Renal pelvis (tissue), 12 donors: ENCODE data around the gene HDGFL2. TPM values are rescaled to one million over a fixed set of nuclear protein-coding genes. Genes with fewer than 3 reads are reported as not detected.

Experiments
- DNase-seq: peaks from one replicate; pipeline ENCODE4 v3.0.0-alpha.2; 2013
- long read RNA-seq, 16 experiments: transcript quantifications; one replicate each; lab custom pipeline, GENCODE V29; 2026
- polyA plus RNA-seq, 3 donors: library from polyadenylated mRNA; unstranded; fragments of 120-200 nt; gene quantifications; one replicate each; pipeline ENCODE4 v1.2.1, GENCODE V29; 2013; ENCODE audit not compliant: insufficient read length in 3 of 3

The HDGFL2 gene
- polyA plus RNA-seq = 100 to 1,000 TPM in 1 of 3 donors, 10 to 100 TPM in 2; 89.2 to 106 (median 90.7) TPM
- long read RNA-seq, donor 1, transcript HDGFL2-210 (16 exons, 2,255 nt) = minor isoform, 5 of 35 reads
- long read RNA-seq, donor 1, transcript HDGFL2-208 (16 exons, 2,281 nt) = major isoform, 19 of 35 reads
- long read RNA-seq, donor 1, partial matches to known transcripts = 9 of 35 reads
- long read RNA-seq, donor 1, other reads (novel, unspliced or antisense) = 0 of 35 reads
- long read RNA-seq, donor 2, transcript HDGFL2-208 (16 exons, 2,281 nt) = major isoform, 15 of 41 reads
- long read RNA-seq, donor 2, transcript HDGFL2-210 (16 exons, 2,255 nt) = minor isoform, 6 of 41 reads
- long read RNA-seq, donor 2, partial matches to known transcripts = 20 of 41 reads
- long read RNA-seq, donor 2, other reads (novel, unspliced or antisense) = 0 of 41 reads
- long read RNA-seq, donor 3, transcript HDGFL2-208 (16 exons, 2,281 nt) = major isoform, 15 of 25 reads
- long read RNA-seq, donor 3, partial matches to known transcripts = 7 of 25 reads
- long read RNA-seq, donor 3, other reads (novel, unspliced or antisense) = 0 of 25 reads
- long read RNA-seq, donor 4, transcript HDGFL2-210 (16 exons, 2,255 nt) = minor isoform, 5 of 39 reads
- long read RNA-seq, donor 4, transcript HDGFL2-208 (16 exons, 2,281 nt) = major isoform, 20 of 39 reads
- long read RNA-seq, donor 4, partial matches to known transcripts = 14 of 39 reads
- long read RNA-seq, donor 4, other reads (novel, unspliced or antisense) = 0 of 39 reads
- long read RNA-seq, donor 5, transcript HDGFL2-208 (16 exons, 2,281 nt) = major isoform, 5 of 8 reads
- long read RNA-seq, donor 5, partial matches to known transcripts = 0 of 8 reads
- long read RNA-seq, donor 5, other reads (novel, unspliced or antisense) = 0 of 8 reads
- long read RNA-seq, donor 6, transcript HDGFL2-208 (16 exons, 2,281 nt) = major isoform, 7 of 23 reads
- long read RNA-seq, donor 6, transcript HDGFL2-210 (16 exons, 2,255 nt) = minor isoform, 5 of 23 reads
- long read RNA-seq, donor 6, partial matches to known transcripts = 11 of 23 reads
- long read RNA-seq, donor 6, other reads (novel, unspliced or antisense) = 0 of 23 reads
- long read RNA-seq, donor 7, transcript HDGFL2-208 (16 exons, 2,281 nt) = major isoform, 9 of 57 reads
- long read RNA-seq, donor 7, partial matches to known transcripts = 44 of 57 reads
- long read RNA-seq, donor 7, other reads (novel, unspliced or antisense) = 0 of 57 reads
- long read RNA-seq, donor 8, partial matches to known transcripts = 12 of 16 reads
- long read RNA-seq, donor 8, other reads (novel, unspliced or antisense) = 0 of 16 reads
- long read RNA-seq, donor 9, transcript HDGFL2-210 (16 exons, 2,255 nt) = minor isoform, 5 of 46 reads
- long read RNA-seq, donor 9, transcript HDGFL2-208 (16 exons, 2,281 nt) = major isoform, 17 of 46 reads
- long read RNA-seq, donor 9, partial matches to known transcripts = 24 of 46 reads
- long read RNA-seq, donor 9, other reads (novel, unspliced or antisense) = 0 of 46 reads
- long read RNA-seq, donor 10, transcript HDGFL2-208 (16 exons, 2,281 nt) = major isoform, 9 of 25 reads
- long read RNA-seq, donor 10, partial matches to known transcripts = 12 of 25 reads
- long read RNA-seq, donor 10, other reads (novel, unspliced or antisense) = 0 of 25 reads
- long read RNA-seq, donor 11, transcript HDGFL2-208 (16 exons, 2,281 nt) = major isoform, 7 of 17 reads
- long read RNA-seq, donor 11, partial matches to known transcripts = 9 of 17 reads
- long read RNA-seq, donor 11, other reads (novel, unspliced or antisense) = 0 of 17 reads
- long read RNA-seq, donor 12, transcript HDGFL2-208 (16 exons, 2,281 nt) = major isoform, 12 of 53 reads
- long read RNA-seq, donor 12, transcript HDGFL2-210 (16 exons, 2,255 nt) = minor isoform, 7 of 53 reads
- long read RNA-seq, donor 12, partial matches to known transcripts = 34 of 53 reads
- long read RNA-seq, donor 12, other reads (novel, unspliced or antisense) = 0 of 53 reads
- long read RNA-seq, donor 13, partial matches to known transcripts = 0 of 5 reads
- long read RNA-seq, donor 13, other reads (novel, unspliced or antisense) = 0 of 5 reads
- long read RNA-seq, donor 14 = 0 reads
- long read RNA-seq, donor 15 = 0 reads
- long read RNA-seq, donor 16, transcript HDGFL2-208 (16 exons, 2,281 nt) = major isoform, 8 of 49 reads
- long read RNA-seq, donor 16, partial matches to known transcripts = 38 of 49 reads
- long read RNA-seq, donor 16, other reads (novel, unspliced or antisense) = 0 of 49 reads

GRCh38 chr19:4472174-4472974, at the start of gene HDGFL2:
TSS of gene HDGFL2 (plus strand) at chr19:4472297. CDS start at chr19:4472351, 54 bp downstream.
- DNase-seq = no peak

GRCh38 chr19:4423416-4424126, 48.5 kb upstream of the HDGFL2 start:
- DNase-seq = no peak

- DNase-seq = no peak
These were observed 46.6 kb upstream of the HDGFL2 start for GRCh38 chr19:4425537-4425936.

GRCh38 chr19:4428326-4428975, 43.6 kb upstream of the HDGFL2 start:
- DNase-seq = no peak

- DNase-seq = no peak
These were observed 42.8 kb upstream of the HDGFL2 start for GRCh38 chr19:4429256-4429655.

- peak; percentile 71 for DNase-seq
These were observed 42.3 kb upstream of the HDGFL2 start for GRCh38 chr19:4429771-4430171.

- no peak for DNase-seq
These were observed 41.3 kb upstream of the HDGFL2 start for GRCh38 chr19:4430760-4431159.

GRCh38 chr19:4431296-4431695, 40.8 kb upstream of the HDGFL2 start:
- no peak for DNase-seq

GRCh38 chr19:4431808-4432674, 40.1 kb upstream of the HDGFL2 start:
- no peak for DNase-seq

- DNase-seq = no peak
These were observed 39.1 kb upstream of the HDGFL2 start for GRCh38 chr19:4432918-4433506.

GRCh38 chr19:4434391-4434790, 37.7 kb upstream of the HDGFL2 start:
- no peak for DNase-seq

GRCh38 chr19:4436231-4436630, 35.9 kb upstream of the HDGFL2 start:
- no peak for DNase-seq

- no peak for DNase-seq
These were observed 35.0 kb upstream of the HDGFL2 start for GRCh38 chr19:4437103-4437502.

- no peak for DNase-seq
These were observed 32.9 kb upstream of the HDGFL2 start for GRCh38 chr19:4439243-4439642.

- DNase-seq = no peak
These were observed 29.9 kb upstream of the HDGFL2 start for GRCh38 chr19:4441994-4442818.
